Upper lobe of left lung (tissue), 4 donors: ENCODE data around the gene KCNIP4.

Experiments used
- EP300 ChIP-seq, 4 donors: sonication (generic); formaldehyde crosslinking; IDR thresholded peaks; one replicate each; pipeline ENCODE4 v1.5.1; 2017; ENCODE audit warnings: antibody characterized with exemption in 4 of 4, control low read depth in 2 of 4
- POLR2AphosphoS5 ChIP-seq, 2 donors: sonication (generic); formaldehyde crosslinking; IDR thresholded peaks; one replicate each; pipeline ENCODE4 v1.5.1; 2017; ENCODE audit warnings: antibody characterized with exemption in 2 of 2
- TF ChIP-seq, protein P1 (sequence below), 6 experiments: fragments of 450-650 bp in 4 of 6; fragments of 200-600 bp in 2 of 6; sonication (generic) in 2 of 6; IDR thresholded peaks; one replicate each; pipeline ENCODE4 v1.5.1; 2016 to 2019; ENCODE audit warnings: antibody characterized with exemption in 6 of 6

DNA sequence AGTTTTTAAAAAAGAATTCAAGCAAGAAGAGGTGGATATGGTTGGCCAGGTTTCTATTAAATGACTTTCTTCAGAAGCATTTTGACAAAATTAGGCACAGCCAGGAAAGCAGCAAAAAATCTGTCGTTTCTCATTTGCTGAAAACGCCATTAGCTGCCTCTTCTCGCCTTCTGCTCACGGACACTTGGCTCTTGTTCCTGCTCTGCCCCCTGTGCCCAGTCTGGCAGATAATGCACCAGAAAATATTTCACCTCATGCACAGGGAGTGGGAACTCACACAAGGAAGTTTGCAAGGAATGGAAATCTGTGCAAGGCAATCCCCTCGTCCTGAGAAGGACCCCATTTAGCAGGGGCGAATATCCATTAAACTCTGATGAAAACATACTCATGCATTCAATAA, 988.3 kb downstream of the KCNIP4 start:
- TF ChIP-seq, protein P1, sequence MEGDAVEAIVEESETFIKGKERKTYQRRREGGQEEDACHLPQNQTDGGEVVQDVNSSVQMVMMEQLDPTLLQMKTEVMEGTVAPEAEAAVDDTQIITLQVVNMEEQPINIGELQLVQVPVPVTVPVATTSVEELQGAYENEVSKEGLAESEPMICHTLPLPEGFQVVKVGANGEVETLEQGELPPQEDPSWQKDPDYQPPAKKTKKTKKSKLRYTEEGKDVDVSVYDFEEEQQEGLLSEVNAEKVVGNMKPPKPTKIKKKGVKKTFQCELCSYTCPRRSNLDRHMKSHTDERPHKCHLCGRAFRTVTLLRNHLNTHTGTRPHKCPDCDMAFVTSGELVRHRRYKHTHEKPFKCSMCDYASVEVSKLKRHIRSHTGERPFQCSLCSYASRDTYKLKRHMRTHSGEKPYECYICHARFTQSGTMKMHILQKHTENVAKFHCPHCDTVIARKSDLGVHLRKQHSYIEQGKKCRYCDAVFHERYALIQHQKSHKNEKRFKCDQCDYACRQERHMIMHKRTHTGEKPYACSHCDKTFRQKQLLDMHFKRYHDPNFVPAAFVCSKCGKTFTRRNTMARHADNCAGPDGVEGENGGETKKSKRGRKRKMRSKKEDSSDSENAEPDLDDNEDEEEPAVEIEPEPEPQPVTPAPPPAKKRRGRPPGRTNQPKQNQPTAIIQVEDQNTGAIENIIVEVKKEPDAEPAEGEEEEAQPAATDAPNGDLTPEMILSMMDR (IDR thresholded peaks at IDR 0.05): no peak
- TF ChIP-seq EP300 (IDR thresholded peaks at IDR 0.05) (no peak), POLR2AphosphoS5 (IDR thresholded peaks at IDR 0.05) (no peak)
